Measurements from ENCODE around the gene KAT14.
"Not testable (repeated sequence)": the region's sequence is repeated elsewhere in the genome, so short reads cannot be mapped to it uniquely, and the experiment has no call there.

The KAT14 gene

GRCh38 chr20:18174906-18175683, 37.4 kb downstream of the KAT14 start:
- H3K9me3 ChIP-seq: no peaks in the 10 kb centered on the region; the same call in 1 of the 2 replicates
- peaks cover 5% of the 10 kb centered on the region; the same call in 1 of the 2 replicates for H3K4me1 ChIP-seq
- peaks cover 2% of the 10 kb centered on the region; the same call in 1 of the 2 replicates for H3K36me3 ChIP-seq (replicated peaks)
- H3K4me3 ChIP-seq: no peak overlapping the region
- H3K27me3 ChIP-seq (ENCODE audit: low read depth): no peaks in the 10 kb centered on the region
- in situ Hi-C loops (cut with MboI; ENCODE audit: low sequenced_read_pairs): no loop called here
- DNase-seq (ENCODE audit: low spot score in 2 of 2): no peak

- Histone ChIP-seq H3K4me3 (no peak overlapping the region), H3K4me1 (peaks cover 5% of the 10 kb centered on the region; the same call in 1 of the 2 replicates), H3K27me3 (ENCODE audit: low read depth) (no peaks in the 10 kb centered on the region), H3K36me3 (replicated peaks) (peaks cover 10% of the 10 kb centered on the region), H3K9me3 (peaks cover 6% of the 10 kb centered on the region)
- in situ Hi-C loops (cut with MboI; ENCODE audit: low sequenced_read_pairs): no loop called here
- DNase-seq (ENCODE audit: low spot score in 2 of 2): no peak
Measured at GRCh38 chr20:18176318-18176785, 38.7 kb downstream of the KAT14 start.

GRCh38 chr20:18180366-18180765, 42.7 kb downstream of the KAT14 start:
- not testable (repeated sequence) for H3K9me3 ChIP-seq

GRCh38 chr20:18180815-18181214, 43.2 kb downstream of the KAT14 start:
- Histone ChIP-seq H3K4me1 (peaks cover 5% of the 10 kb centered on the region; the same call in 1 of the 2 replicates), H3K4me3 (no peak overlapping the region), H3K36me3 (replicated peaks) (peaks cover 28% of the 10 kb centered on the region), H3K9me3 (peaks cover 6% of the 10 kb centered on the region), H3K27me3 (ENCODE audit: low read depth) (no peaks in the 10 kb centered on the region)
- no peak for DNase-seq (ENCODE audit: low spot score in 2 of 2)
- in situ Hi-C loops (cut with MboI; ENCODE audit: low sequenced_read_pairs): no loop called here

More at GRCh38 chr20:18180366-18180765, 42.7 kb downstream of the KAT14 start:
- peaks cover 27% of the 10 kb centered on the region for H3K36me3 ChIP-seq (replicated peaks)
- H3K27me3 ChIP-seq (ENCODE audit: low read depth); in situ Hi-C loops (cut with MboI; ENCODE audit: low sequenced_read_pairs); DNase-seq (ENCODE audit: low spot score in 2 of 2); H3K4me3 ChIP-seq; H3K4me1 ChIP-seq: not testable (repeated sequence)

- Histone ChIP-seq H3K9me3 (no peaks in the 10 kb centered on the region), H3K36me3 (replicated peaks) (peaks cover 33% of the 10 kb centered on the region), H3K4me3 (no peak overlapping the region), H3K27me3 (ENCODE audit: low read depth) (no peaks in the 10 kb centered on the region), H3K4me1 (no peaks in the 10 kb centered on the region)
- no peak for DNase-seq (ENCODE audit: low spot score in 2 of 2)
- in situ Hi-C loops (cut with MboI; ENCODE audit: low sequenced_read_pairs): no loop called here
Measured at GRCh38 chr20:18187020-18187419, 49.4 kb downstream of the KAT14 start.

- in situ Hi-C loops (cut with MboI; ENCODE audit: low sequenced_read_pairs): no loop called here
- H3K9me3 ChIP-seq: no peaks in the 10 kb centered on the region
- no peak for DNase-seq (ENCODE audit: low spot score in 2 of 2)
Measured at GRCh38 chr20:18188434-18188833, 50.8 kb downstream of the KAT14 start.

GRCh38 chr20:18190338-18191233, 52.9 kb downstream of the KAT14 start:
- Histone ChIP-seq H3K27me3 (ENCODE audit: low read depth) (no peaks in the 10 kb centered on the region), H3K4me1 (no peaks in the 10 kb centered on the region), H3K9me3 (no peaks in the 10 kb centered on the region), H3K4me3 (no peak overlapping the region), H3K36me3 (replicated peaks) (peaks cover 16% of the 10 kb centered on the region; the same call in 1 of the 2 replicates)
- no peak for DNase-seq (ENCODE audit: low spot score in 2 of 2)
- in situ Hi-C loops (cut with MboI; ENCODE audit: low sequenced_read_pairs): no loop called here

More at GRCh38 chr20:18188434-18188833, 50.8 kb downstream of the KAT14 start:
- Histone ChIP-seq H3K36me3 (replicated peaks) (peaks cover 27% of the 10 kb centered on the region), H3K27me3 (ENCODE audit: low read depth) (no peaks in the 10 kb centered on the region), H3K4me1 (no peaks in the 10 kb centered on the region), H3K4me3 (no peak overlapping the region)

GRCh38 chr20:18191306-18191705, 53.6 kb downstream of the KAT14 start:
- 0 out of 2 replicates have a peak, but pooled peaks cover 12% of the 10 kb centered on the region for H3K36me3 ChIP-seq (replicated peaks)
- H3K4me3 ChIP-seq: no peak overlapping the region
- in situ Hi-C loops (cut with MboI; ENCODE audit: low sequenced_read_pairs): no loop called here
- H3K4me1 ChIP-seq: no peaks in the 10 kb centered on the region
- no peaks in the 10 kb centered on the region for H3K27me3 ChIP-seq (ENCODE audit: low read depth)
- H3K9me3 ChIP-seq: no peaks in the 10 kb centered on the region
- no peak for DNase-seq (ENCODE audit: low spot score in 2 of 2)

- H3K4me1 ChIP-seq; DNase-seq (ENCODE audit: low spot score in 2 of 2); H3K4me3 ChIP-seq; H3K27me3 ChIP-seq (ENCODE audit: low read depth); in situ Hi-C loops (cut with MboI; ENCODE audit: low sequenced_read_pairs); H3K9me3 ChIP-seq; H3K36me3 ChIP-seq (replicated peaks): not testable (repeated sequence)
Measured at GRCh38 chr20:18194461-18194860, 56.8 kb downstream of the KAT14 start.

GRCh38 chr20:18195931-18196330, 58.3 kb downstream of the KAT14 start:
- no peaks in the 10 kb centered on the region for H3K9me3 ChIP-seq
- in situ Hi-C loops (cut with MboI; ENCODE audit: low sequenced_read_pairs): no loop called here

GRCh38 chr20:18197382-18198070, 59.9 kb downstream of the KAT14 start:
- Histone ChIP-seq H3K9me3 (no peaks in the 10 kb centered on the region), H3K36me3 (replicated peaks) (no peaks in the 10 kb centered on the region), H3K27me3 (ENCODE audit: low read depth) (no peaks in the 10 kb centered on the region), H3K4me3 (no peak overlapping the region), H3K4me1 (no peaks in the 10 kb centered on the region)
- in situ Hi-C loops (cut with MboI; ENCODE audit: low sequenced_read_pairs): no loop called here
- DNase-seq (ENCODE audit: low spot score in 2 of 2): no peak

More at GRCh38 chr20:18195931-18196330, 58.3 kb downstream of the KAT14 start:
- H3K4me3 ChIP-seq: no peak overlapping the region
- H3K4me1 ChIP-seq: no peaks in the 10 kb centered on the region
- no peak for DNase-seq (ENCODE audit: low spot score in 2 of 2)
- no peaks in the 10 kb centered on the region for H3K27me3 ChIP-seq (ENCODE audit: low read depth)
- no peaks in the 10 kb centered on the region for H3K36me3 ChIP-seq (replicated peaks)

- no peak for DNase-seq (ENCODE audit: low spot score in 2 of 2)
- Histone ChIP-seq H3K4me1 (no peaks in the 10 kb centered on the region), H3K4me3 (no peak overlapping the region), H3K9me3 (no peaks in the 10 kb centered on the region), H3K36me3 (replicated peaks) (no peaks in the 10 kb centered on the region), H3K27me3 (ENCODE audit: low read depth) (no peaks in the 10 kb centered on the region)
- in situ Hi-C loops (cut with MboI; ENCODE audit: low sequenced_read_pairs): no loop called here
Measured at GRCh38 chr20:18202966-18203365, 65.3 kb downstream of the KAT14 start.

GRCh38 chr20:18203700-18204099, 66.0 kb downstream of the KAT14 start:
- H3K27me3 ChIP-seq (ENCODE audit: low read depth); H3K4me1 ChIP-seq; H3K4me3 ChIP-seq; H3K36me3 ChIP-seq (replicated peaks); H3K9me3 ChIP-seq; in situ Hi-C loops (cut with MboI; ENCODE audit: low sequenced_read_pairs); DNase-seq (ENCODE audit: low spot score in 2 of 2): not testable (repeated sequence)
